ENCODE measurements around the gene TIMM23.
"Not testable (repeated sequence)": the region's sequence is repeated elsewhere in the genome, so short reads cannot be mapped to it uniquely, and the experiment has no call there.

Gene TIMM23

GRCh38 chr10:46025406-46025805 is 53.1 kb downstream of the TIMM23 start:
- DNase-seq = no peak

GRCh38 chr10:46026106-46026505 is 53.8 kb downstream of the TIMM23 start:
- no peak for DNase-seq

GRCh38 chr10:46028584-46029460 is 56.5 kb downstream of the TIMM23 start:
- no peak for DNase-seq

- no peak for DNase-seq
Observed at GRCh38 chr10:46029461-46030030, 57.3 kb downstream of the TIMM23 start.

- DNase-seq = peak; percentile 92
Observed at GRCh38 chr10:46030091-46030937, 58.0 kb downstream of the TIMM23 start, which contains the start of gene NCOA4. NCOA4 (minus strand) TSS chr10:46030623; CDS start chr10:46016680, 13,943 bp downstream.

- DNase-seq = no peak
Observed at GRCh38 chr10:46031648-46032532, 59.6 kb downstream of the TIMM23 start.

GRCh38 chr10:46033602-46034011 is 61.3 kb downstream of the TIMM23 start:
- DNase-seq = no peak

- DNase-seq = no peak
Observed at GRCh38 chr10:46035923-46036849, 63.9 kb downstream of the TIMM23 start.

GRCh38 chr10:46037107-46037825 is 65.0 kb downstream of the TIMM23 start:
- DNase-seq = no peak

GRCh38 chr10:46040004-46040403 is 67.7 kb downstream of the TIMM23 start:
- DNase-seq = no peak

GRCh38 chr10:46042527-46042926 is 70.2 kb downstream of the TIMM23 start:
- no peak for DNase-seq

- DNase-seq = no peak
Observed at GRCh38 chr10:46046261-46046660, 74.0 kb downstream of the TIMM23 start, which contains the start of gene MSMB. MSMB (minus strand) TSS chr10:46046269; CDS start chr10:46046237, 32 bp downstream.

GRCh38 chr10:46048152-46048551 is 75.9 kb downstream of the TIMM23 start:
- no peak for DNase-seq

GRCh38 chr10:46049497-46049831 is 77.2 kb downstream of the TIMM23 start:
- DNase-seq = not testable (repeated sequence)

- DNase-seq = no peak
Observed at GRCh38 chr10:46050941-46051623, 78.8 kb downstream of the TIMM23 start.

GRCh38 chr10:46052057-46052790 is 79.9 kb downstream of the TIMM23 start:
- DNase-seq = no peak

- no peak for DNase-seq
Observed at GRCh38 chr10:46052791-46053375, 80.6 kb downstream of the TIMM23 start.

All from activated CD4-positive, alpha-beta T cell treated with anti-CD3 and anti-CD28 coated beads for 1 hour (primary cell).